ENCODE data around the gene SIGLEC12.
"Not testable (repeated sequence)": the region's sequence is repeated elsewhere in the genome, so short reads cannot be mapped to it uniquely, and the experiment has no call there.

Gene SIGLEC12

DNA sequence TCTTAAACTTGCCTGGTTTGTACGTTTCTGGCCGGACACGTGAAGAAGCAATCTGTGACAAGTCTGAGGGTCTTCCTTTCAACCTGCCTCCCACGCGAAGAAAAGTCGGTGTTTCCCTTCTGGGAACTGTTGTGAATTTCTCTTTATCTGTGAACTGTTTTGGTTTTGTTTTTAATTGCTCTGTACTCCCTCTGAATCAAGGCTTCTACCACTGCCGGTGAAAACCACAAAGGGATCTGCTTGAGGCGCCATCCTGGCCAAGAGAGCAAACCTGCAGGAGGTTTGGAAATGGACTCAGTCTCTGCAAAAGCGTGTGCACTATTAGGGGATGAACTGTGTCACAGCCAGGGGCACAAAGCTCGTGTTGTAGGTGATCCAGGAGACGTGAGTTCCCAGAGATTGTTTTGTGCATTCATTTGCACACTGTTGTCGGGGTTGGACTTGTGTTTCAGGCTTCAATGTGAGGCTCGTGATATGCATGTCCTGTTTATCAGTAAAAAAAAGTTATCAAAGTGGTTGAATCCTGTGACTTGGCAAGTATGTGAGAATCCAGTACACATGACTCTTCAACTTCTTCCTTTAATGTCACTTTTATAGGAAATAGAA lies 53.1 kb downstream of the SIGLEC12 start:
- Histone ChIP-seq H3K4me3 (ENCODE audit: low read length) (no peak overlapping the region), H3K4me1 (ENCODE audit: control insufficient read depth, insufficient read depth, low read length) (no peaks in the 10 kb centered on the region), H3K27me3 (replicated peaks; ENCODE audit: control insufficient read depth, insufficient read depth, low read length) (no peaks in the 10 kb centered on the region), H3K9me3 (ENCODE audit: control insufficient read depth, low read length) (no peaks in the 10 kb centered on the region), H3K9ac (ENCODE audit: low read length) (no peak overlapping the region), H3K36me3 (ENCODE audit: control insufficient read depth, insufficient read depth, low read length, severe bottlenecking) (no peaks in the 10 kb centered on the region)
- no peak for DNase-seq (ENCODE audit: low read depth)

DNA sequence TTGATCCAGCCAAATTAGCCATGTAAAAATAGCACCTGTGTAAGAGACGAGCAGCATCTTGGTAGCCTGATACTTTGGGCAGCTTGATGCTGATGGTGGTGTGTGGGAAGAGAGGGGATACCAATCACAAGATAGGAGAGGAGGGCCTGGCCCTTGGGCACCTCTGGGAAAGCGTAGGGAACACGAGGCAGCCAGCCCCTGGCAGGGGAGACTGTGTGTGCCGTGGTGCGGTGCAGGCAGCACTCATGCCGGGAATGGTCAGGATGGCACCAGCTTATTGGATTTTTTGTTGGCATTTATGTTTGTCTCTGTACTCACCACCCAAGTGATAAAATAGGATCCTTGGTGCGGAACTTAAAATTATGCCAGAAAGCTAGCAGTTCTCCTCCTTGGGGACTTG lies 53.6 kb downstream of the SIGLEC12 start:
- DNase-seq (ENCODE audit: low read depth): no peak
- Histone ChIP-seq H3K36me3 (ENCODE audit: control insufficient read depth, insufficient read depth, low read length, severe bottlenecking) (no peaks in the 10 kb centered on the region), H3K4me3 (ENCODE audit: low read length) (no peak overlapping the region), H3K9me3 (ENCODE audit: control insufficient read depth, low read length) (no peaks in the 10 kb centered on the region), H3K9ac (ENCODE audit: low read length) (no peak overlapping the region), H3K27me3 (replicated peaks; ENCODE audit: control insufficient read depth, insufficient read depth, low read length) (no peaks in the 10 kb centered on the region), H3K4me1 (ENCODE audit: control insufficient read depth, insufficient read depth, low read length) (no peaks in the 10 kb centered on the region)

- not testable (repeated sequence) for H3K4me3 ChIP-seq (ENCODE audit: low read length); H3K4me1 ChIP-seq (ENCODE audit: control insufficient read depth, insufficient read depth, low read length); DNase-seq (ENCODE audit: low read depth); H3K36me3 ChIP-seq (ENCODE audit: control insufficient read depth, insufficient read depth, low read length, severe bottlenecking); H3K9me3 ChIP-seq (ENCODE audit: control insufficient read depth, low read length); H3K9ac ChIP-seq (ENCODE audit: low read length); H3K27me3 ChIP-seq (replicated peaks; ENCODE audit: control insufficient read depth, insufficient read depth, low read length)
Measured at GRCh38 chr19:51447510-51447909, 54.1 kb downstream of the SIGLEC12 start.

- H3K9ac ChIP-seq (ENCODE audit: low read length): no peak overlapping the region
- H3K27me3 ChIP-seq (replicated peaks; ENCODE audit: control insufficient read depth, insufficient read depth, low read length): peaks cover 8% of the 10 kb centered on the region
- DNase-seq (ENCODE audit: low read depth): no peak
- H3K4me1 ChIP-seq (ENCODE audit: control insufficient read depth, insufficient read depth, low read length): no peaks in the 10 kb centered on the region
- no peak overlapping the region for H3K4me3 ChIP-seq (ENCODE audit: low read length)
- no peaks in the 10 kb centered on the region for H3K9me3 ChIP-seq (ENCODE audit: control insufficient read depth, low read length)
- H3K36me3 ChIP-seq (ENCODE audit: control insufficient read depth, insufficient read depth, low read length, severe bottlenecking): no peaks in the 10 kb centered on the region
Measured at GRCh38 chr19:51441410-51442390, 59.9 kb downstream of the SIGLEC12 start.

Data from adipocyte (in vitro differentiated cells).